Keratinocyte (primary cell): ENCODE measurements around the gene RCAN2. TPM values are rescaled to one million over a fixed set of nuclear protein-coding genes. Genes with fewer than 3 reads are reported as not detected.

Experiments used
- DNase-seq: peaks from one replicate; pipeline ENCODE4 v3.0.0-alpha.2; 2011; ENCODE audit warnings: low read depth, missing footprints, low spot score
- FAIRE-seq: peaks from 2 replicates; lab custom pipeline; 2011; peaks lifted over from hg19 to GRCh38; lab: Jason Lieb, UNC
- H2AFZ ChIP-seq: 2 replicates; pipeline ENCODE4 v1.6.0; 2012; ENCODE audit warnings: low read length, control low read depth, inconsistent platforms; ENCODE audit not compliant: control insufficient read depth
- H3K27ac ChIP-seq: 2 replicates; pipeline ENCODE4 v1.5.1; 2011; ENCODE audit warnings: low read length; ENCODE audit not compliant: control insufficient read depth, insufficient read depth
- H3K27me3 ChIP-seq: 3 replicates; pipeline ENCODE4 v1.6.0; 2011; ENCODE audit warnings: low read length; ENCODE audit not compliant: control insufficient read depth, insufficient read depth; ENCODE audit errors: extremely low read depth
- H3K36me3 ChIP-seq, 2 experiments: 2 replicates in 1 of 2; 3 replicates in 1 of 2; pipeline ENCODE4 v1.5.1; 2011; ENCODE audit warnings: low read length in 2 of 2, mild to moderate bottlenecking in 1 of 2; ENCODE audit not compliant: control insufficient read depth in 2 of 2, insufficient read depth in 2 of 2; ENCODE audit errors: extremely low read depth in 1 of 2
- H3K4me1 ChIP-seq: 3 replicates; pipeline ENCODE4 v1.5.1; 2011; ENCODE audit warnings: low read length; ENCODE audit not compliant: control insufficient read depth, insufficient read depth; ENCODE audit errors: extremely low read depth
- H3K4me2 ChIP-seq: 3 replicates; pipeline ENCODE4 v1.6.0; 2011; ENCODE audit warnings: low read depth, low read length; ENCODE audit not compliant: control insufficient read depth, insufficient read depth; ENCODE audit errors: extremely low read depth
- H3K4me3 ChIP-seq, 3 experiments: fragments of 200-600 bp in 1 of 3; sonication (generic) in 1 of 3; 2 replicates in 2 of 3; 3 replicates in 1 of 3; pipeline ENCODE4 v1.5.1; 2011 to 2016; ENCODE audit warnings: low read length in 3 of 3, mild to moderate bottlenecking in 3 of 3, control low read depth in 2 of 3, inconsistent platforms in 1 of 3, low read depth in 1 of 3, mixed read lengths in 1 of 3, mixed run types in 1 of 3, moderate library complexity in 1 of 3; ENCODE audit not compliant: control insufficient read depth in 2 of 3, insufficient read depth in 2 of 3; ENCODE audit errors: extremely low read depth in 1 of 3
- H3K79me2 ChIP-seq: 2 replicates; pipeline ENCODE4 v1.6.0; 2012; ENCODE audit warnings: low read length; ENCODE audit not compliant: control insufficient read depth, insufficient read depth
- H3K9ac ChIP-seq: 3 replicates; pipeline ENCODE4 v1.6.0; 2011; ENCODE audit warnings: low read length; ENCODE audit not compliant: control insufficient read depth, insufficient read depth; ENCODE audit errors: extremely low read depth
- H3K9me1 ChIP-seq: 3 replicates; pipeline ENCODE4 v1.6.0; 2011; ENCODE audit warnings: low read length; ENCODE audit not compliant: control insufficient read depth, insufficient read depth; ENCODE audit errors: extremely low read depth
- H3K9me3 ChIP-seq: 2 replicates; pipeline ENCODE4 v1.5.1; 2012; ENCODE audit warnings: low read depth, low read length; ENCODE audit not compliant: control insufficient read depth
- H4K20me1 ChIP-seq: 3 replicates; pipeline ENCODE4 v1.6.0; 2011; ENCODE audit warnings: low read length; ENCODE audit not compliant: control insufficient read depth, insufficient read depth; ENCODE audit errors: extremely low read depth
- CTCF ChIP-seq, 3 experiments: IDR thresholded peaks in 1 of 3; conservative IDR thresholded peaks in 1 of 3; optimal IDR thresholded peaks in 1 of 3; 2 replicates in 2 of 3; 3 replicates in 1 of 3; pipeline versions ENCODE3 to v1.5.1; 2011; ENCODE audit warnings: low read length in 3 of 3, mild to moderate bottlenecking in 3 of 3, moderate library complexity in 2 of 3, control low read depth in 1 of 3, inconsistent platforms in 1 of 3; ENCODE audit not compliant: insufficient read depth in 2 of 3; ENCODE audit errors: extremely low read depth in 1 of 3
- EZH2 ChIP-seq: IDR thresholded peaks from one replicate; pipeline ENCODE4 v1.6.1; 2012; ENCODE audit warnings: inconsistent platforms, mild to moderate bottlenecking, low read length, moderate library complexity
- dilution Hi-C: fragments of 300-500 bp; cut with MboI; formaldehyde crosslinking; loops from one replicate; pipeline ENCODE4 v1.7.0; 2020; ENCODE audit warnings: low sequenced_read_pairs; ENCODE audit not compliant: extremely low pct_ligation_motif_present
- polyA plus RNA-seq, 5 experiments: library from polyadenylated mRNA; depleted of rRNA in 3 of 5; stranded (reverse) in 3 of 5; stranded (forward) in 1 of 5; unstranded in 1 of 5; fragments of >200 nt; gene quantifications; 1 replicate in 1 of 5; 2 replicates in 3 of 5; 3 replicates in 1 of 5; pipeline versions ENCODE4 v1.2.1 to v1.2.3, GENCODE V29; 2011 to 2012; ENCODE audit warnings: missing spikeins in 2 of 5, low read depth in 1 of 5, low replicate concordance in 1 of 5

Gene RCAN2
- polyA plus RNA-seq, 1 donor (not counting 4 experiments of a cell fraction or from before 2014, with no cell fraction given): not detected

- H3K79me2 ChIP-seq: no peaks in the 10 kb centered on the region
- no peak overlapping the region for H3K4me3 ChIP-seq
- no peak overlapping the region for H3K9ac ChIP-seq
- DNase-seq (no peak), FAIRE-seq (no peak)
- H3K27me3 ChIP-seq: no peaks in the 10 kb centered on the region
- H3K27ac ChIP-seq: no peak overlapping the region
- H3K36me3 ChIP-seq: no peaks in the 10 kb centered on the region
- H3K9me3 ChIP-seq: no peaks in the 10 kb centered on the region
- dilution Hi-C loops: no loop called here
- no peaks in the 10 kb centered on the region for H3K4me1 ChIP-seq
- no peak overlapping the region for H2AFZ ChIP-seq
- TF ChIP-seq EZH2 (no peak), CTCF (optimal IDR thresholded peaks at IDR 0.05 in 1 of 3, IDR thresholded peaks at IDR 0.05 in 1 of 3, conservative IDR thresholded peaks at IDR 0.05 in 1 of 3; ENCODE audit: extremely low read depth in 1 of 3, insufficient read depth in 2 of 3, low read length in 3 of 3) (no peak)
- no peaks in the 10 kb centered on the region for H4K20me1 ChIP-seq
- H3K9me1 ChIP-seq: no peaks in the 10 kb centered on the region
- H3K4me2 ChIP-seq: no peak overlapping the region
Measured at GRCh38 chr6:46267515-46267914, 223.7 kb downstream of the RCAN2 start.

GRCh38 chr6:46265373-46265772 lies 225.9 kb downstream of the RCAN2 start:
- dilution Hi-C loops: no loop called here
- Histone ChIP-seq H3K4me3 (no peak overlapping the region), H3K9me3 (no peaks in the 10 kb centered on the region), H3K9ac (no peak overlapping the region), H3K9me1 (no peaks in the 10 kb centered on the region), H3K27me3 (no peaks in the 10 kb centered on the region), H3K36me3 (no peaks in the 10 kb centered on the region), H3K79me2 (no peaks in the 10 kb centered on the region), H3K4me2 (no peak overlapping the region), H4K20me1 (no peaks in the 10 kb centered on the region), H3K27ac (no peak overlapping the region), H3K4me1 (no peaks in the 10 kb centered on the region), H2AFZ (no peak overlapping the region)
- DNase-seq (no peak), FAIRE-seq (no peak)
- TF ChIP-seq CTCF (optimal IDR thresholded peaks at IDR 0.05 in 1 of 3, IDR thresholded peaks at IDR 0.05 in 1 of 3, conservative IDR thresholded peaks at IDR 0.05 in 1 of 3; ENCODE audit: extremely low read depth in 1 of 3, insufficient read depth in 2 of 3, low read length in 3 of 3) (no peak), EZH2 (no peak)
